Stimulated activated CD8-positive, alpha-beta memory T cell treated with anti-CD3 and anti-CD28 coated beads, Interleukin-12 subunit alpha, Interleukin-12 subunit beta, amount 100 ng/mL, for 24 hours (primary cell): ENCODE results near the gene TOLLIP.
"Not testable (repeated sequence)": the region's sequence is repeated elsewhere in the genome, so short reads cannot be mapped to it uniquely, and the experiment has no call there.

Source experiments
- DNase-seq: peaks from one replicate; pipeline ENCODE4 v3.0.0-alpha.2; 2020; ENCODE audit errors: extremely low read depth

The TOLLIP gene

GRCh38 chr11:1246301-1246700 lies 63.1 kb downstream of the TOLLIP start:
- DNase-seq = not testable (repeated sequence)

GRCh38 chr11:1245717-1246116 lies 63.7 kb downstream of the TOLLIP start:
- DNase-seq = not testable (repeated sequence)

- not testable (repeated sequence) for DNase-seq
Observed at GRCh38 chr11:1244557-1244956, 64.9 kb downstream of the TOLLIP start.

GRCh38 chr11:1243521-1243920 lies 65.9 kb downstream of the TOLLIP start:
- not testable (repeated sequence) for DNase-seq

- not testable (repeated sequence) for DNase-seq
Observed at GRCh38 chr11:1242751-1243150, 66.7 kb downstream of the TOLLIP start.

- no peak for DNase-seq
Observed at GRCh38 chr11:1242289-1242688, 67.1 kb downstream of the TOLLIP start.

- no peak for DNase-seq
Observed at GRCh38 chr11:1241706-1242105, 67.7 kb downstream of the TOLLIP start.

- no peak for DNase-seq
Observed at GRCh38 chr11:1240771-1241170, 68.7 kb downstream of the TOLLIP start.

GRCh38 chr11:1239596-1240205 lies 69.7 kb downstream of the TOLLIP start:
- no peak for DNase-seq

GRCh38 chr11:1238767-1239595 lies 70.5 kb downstream of the TOLLIP start:
- DNase-seq = no peak

- DNase-seq = no peak
Observed at GRCh38 chr11:1237851-1238250, 71.6 kb downstream of the TOLLIP start.

- no peak for DNase-seq
Observed at GRCh38 chr11:1237128-1237580, 72.3 kb downstream of the TOLLIP start.

GRCh38 chr11:1236316-1237127 lies 72.9 kb downstream of the TOLLIP start:
- no peak for DNase-seq

GRCh38 chr11:1235901-1236315 lies 73.5 kb downstream of the TOLLIP start:
- DNase-seq = no peak

- DNase-seq = no peak
Observed at GRCh38 chr11:1235306-1235900, 74.0 kb downstream of the TOLLIP start.

GRCh38 chr11:1234771-1235305 lies 74.6 kb downstream of the TOLLIP start:
- no peak for DNase-seq

GRCh38 chr11:1234054-1234720 lies 75.2 kb downstream of the TOLLIP start:
- DNase-seq = no peak

- DNase-seq = no peak
Observed at GRCh38 chr11:1233351-1234053, 75.9 kb downstream of the TOLLIP start.

- no peak for DNase-seq
Observed at GRCh38 chr11:1232883-1233321, 76.5 kb downstream of the TOLLIP start.
